Activated T-cell treated with anti-CD3 and anti-CD28 coated beads for 24 hours (primary cell): ENCODE data around the gene C17orf67.
A peak's percentile ranks its signal among the peaks of the same experiment; 100 is the strongest.

ENCODE experiments used
- DNase-seq: peaks from one replicate; pipeline ENCODE4 v3.0.0-alpha.2; 2020; ENCODE audit warnings: low read depth

C17orf67 gene

GRCh38 chr17:56808503-56808902, 25.2 kb downstream of the C17orf67 start:
- DNase-seq = no peak

- DNase-seq = no peak
Measured at GRCh38 chr17:56807723-56808122, 26.0 kb downstream of the C17orf67 start.

GRCh38 chr17:56806949-56807348, 26.8 kb downstream of the C17orf67 start:
- no peak for DNase-seq

GRCh38 chr17:56804454-56804853, 29.3 kb downstream of the C17orf67 start:
- DNase-seq = no peak

- no peak for DNase-seq
Measured at GRCh38 chr17:56803071-56803470, 30.6 kb downstream of the C17orf67 start.

GRCh38 chr17:56801459-56802178, 32.1 kb downstream of the C17orf67 start:
- no peak for DNase-seq

GRCh38 chr17:56798916-56799315, 34.8 kb downstream of the C17orf67 start:
- no peak for DNase-seq

- no peak for DNase-seq
Measured at GRCh38 chr17:56796536-56796935, 37.2 kb downstream of the C17orf67 start.

- DNase-seq = no peak
Measured at GRCh38 chr17:56795221-56795865, 38.4 kb downstream of the C17orf67 start.

- DNase-seq = no peak
Measured at GRCh38 chr17:56793957-56794356, 39.8 kb downstream of the C17orf67 start.

- DNase-seq = no peak
Measured at GRCh38 chr17:56793531-56793930, 40.2 kb downstream of the C17orf67 start.

- no peak for DNase-seq
Measured at GRCh38 chr17:56792267-56792666, 41.5 kb downstream of the C17orf67 start.

- peak; percentile 58 for DNase-seq
Measured at GRCh38 chr17:56786989-56787482, 46.7 kb downstream of the C17orf67 start.

GRCh38 chr17:56785997-56786680, 47.6 kb downstream of the C17orf67 start:
- DNase-seq = no peak

- no peak for DNase-seq
Measured at GRCh38 chr17:56785405-56785804, 48.3 kb downstream of the C17orf67 start.

- DNase-seq = no peak
Measured at GRCh38 chr17:56782338-56782737, 51.4 kb downstream of the C17orf67 start.

- DNase-seq = no peak
Measured at GRCh38 chr17:56781906-56782305, 51.8 kb downstream of the C17orf67 start.

GRCh38 chr17:56779898-56780777, 53.6 kb downstream of the C17orf67 start:
- peak; percentile 83 for DNase-seq

- DNase-seq = no peak
Measured at GRCh38 chr17:56779322-56779721, 54.4 kb downstream of the C17orf67 start.

GRCh38 chr17:56778898-56779297, 54.8 kb downstream of the C17orf67 start:
- no peak for DNase-seq

- DNase-seq = no peak
Measured at GRCh38 chr17:56777859-56778258, 55.9 kb downstream of the C17orf67 start.

GRCh38 chr17:56774650-56775049, 59.1 kb downstream of the C17orf67 start:
- DNase-seq = no peak
